EH (cell line): Measurements from ENCODE around the gene BABAM1.

Experiments used
- DNase-seq: peaks from one replicate; pipeline ENCODE4 v3.0.0-alpha.2; 2015; ENCODE audit warnings: low read depth

Gene BABAM1

DNA sequence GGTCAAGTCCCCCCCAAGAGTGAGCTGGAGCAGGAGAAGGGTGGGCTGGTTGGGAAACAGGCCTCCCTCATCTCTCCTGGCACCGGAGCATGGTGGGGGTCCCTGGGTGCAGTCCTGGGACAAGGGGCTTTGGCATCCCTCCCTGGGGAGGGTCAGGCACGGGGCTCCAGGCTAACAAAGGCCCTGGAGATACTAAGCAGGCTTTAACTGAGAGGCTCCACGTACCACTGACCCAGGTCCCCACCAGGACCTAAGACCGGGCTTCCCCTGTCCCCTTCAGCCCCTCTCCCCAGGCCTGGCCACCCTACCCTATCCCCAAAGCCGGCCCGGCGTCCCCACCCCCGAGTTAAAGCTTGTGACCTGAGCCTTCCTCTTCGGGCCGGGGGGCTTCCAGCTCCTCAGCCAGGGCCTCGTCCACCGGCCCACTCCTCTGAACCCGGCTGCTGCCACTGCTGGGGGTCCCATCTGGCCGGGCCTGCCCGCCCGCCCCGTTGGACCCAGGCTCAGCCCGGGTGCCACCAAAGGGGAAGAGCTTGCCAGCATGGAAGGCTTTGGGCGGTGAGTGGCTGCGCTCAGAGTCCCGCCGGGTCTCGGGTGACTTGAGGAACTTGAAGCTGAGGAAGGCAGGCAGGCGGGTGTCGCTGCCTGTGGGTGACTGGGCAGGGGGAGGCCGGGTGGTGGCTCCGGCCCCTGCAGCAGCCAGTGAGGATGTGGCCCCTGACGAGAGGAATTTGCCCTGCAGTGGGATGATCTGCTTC lies 57.3 kb downstream of the BABAM1 start:
- no peak for DNase-seq

- no peak for DNase-seq
These were observed 57.9 kb downstream of the BABAM1 start for GRCh38 chr19:17325133-17325532.

DNA sequence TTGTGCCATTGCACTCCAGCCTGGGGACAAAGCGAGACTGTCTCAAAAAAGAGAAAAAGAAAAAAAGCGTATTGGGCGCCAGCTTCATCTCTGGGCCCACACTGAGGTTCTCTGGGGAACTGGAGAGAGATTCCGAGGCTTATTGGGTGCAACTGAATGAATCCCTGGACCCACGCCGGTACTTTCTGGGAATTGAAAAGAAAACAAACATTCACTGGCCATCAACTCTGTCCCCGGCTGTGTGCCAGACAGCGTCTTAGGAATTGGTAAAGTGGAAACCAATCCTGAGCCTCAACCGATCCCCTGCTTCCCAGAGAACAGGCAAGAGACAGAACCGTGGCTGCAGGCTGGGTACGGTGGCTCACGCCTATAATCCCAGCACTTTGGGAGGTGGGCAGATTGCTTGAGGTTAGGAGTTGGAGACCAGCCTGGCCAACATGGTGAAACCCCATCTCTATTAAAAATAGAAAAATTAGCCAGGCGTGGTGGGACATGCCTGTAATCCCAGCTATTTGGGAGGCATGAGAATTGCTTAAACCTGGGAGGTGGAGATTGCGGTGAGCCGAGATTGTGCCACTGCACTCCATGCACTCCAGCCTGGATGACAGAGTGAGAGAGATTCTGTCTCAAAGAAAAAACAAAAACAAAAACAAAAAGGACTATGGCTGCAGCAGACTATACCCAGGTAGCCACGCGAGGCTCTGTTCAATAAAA lies 58.8 kb downstream of the BABAM1 start:
- DNase-seq = no peak

- no peak for DNase-seq
These were observed 59.3 kb downstream of the BABAM1 start for GRCh38 chr19:17326595-17326966.

- no peak for DNase-seq
These were observed 59.9 kb downstream of the BABAM1 start for GRCh38 chr19:17327068-17327653.

- no peak for DNase-seq
These were observed 60.6 kb downstream of the BABAM1 start for GRCh38 chr19:17327654-17328516.
